ENCODE data around the gene PADI1.

Gene PADI1

GRCh38 chr1:17233675-17234320 lies 28.9 kb downstream of the PADI1 start:
- no peak overlapping the region for H3K27ac ChIP-seq (ENCODE audit: low read depth, low read length)
- H3K27me3 ChIP-seq (ENCODE audit: low read length): no peaks in the 10 kb centered on the region
- no peak overlapping the region for H3K9ac ChIP-seq (ENCODE audit: low read length)
- H3F3A ChIP-seq (ENCODE audit: insufficient read depth): no peaks in the 10 kb centered on the region
- no peak for TF ChIP-seq CTCF (IDR thresholded peaks at IDR 0.05; ENCODE audit: insufficient read depth, low read length, poor library complexity, severe bottlenecking)
- TF ChIP-seq EZH2phosphoT487 (conservative IDR thresholded peaks at IDR 0.05; ENCODE audit: low read length): no peak
- H3K36me3 ChIP-seq (ENCODE audit: low read length): no peaks in the 10 kb centered on the region
- H3K4me2 ChIP-seq (ENCODE audit: low read depth, low read length, poor library complexity, severe bottlenecking): no peak overlapping the region
- H3K9me2 ChIP-seq (replicated peaks; ENCODE audit: insufficient read depth, low read length): no peaks in the 10 kb centered on the region
- no peaks in the 10 kb centered on the region for H3K9me3 ChIP-seq (ENCODE audit: insufficient read depth, low read length)
- H3K4me3 ChIP-seq (ENCODE audit: insufficient read depth, low read length, poor library complexity, severe bottlenecking): no peak overlapping the region
- no peaks in the 10 kb centered on the region for H4K20me1 ChIP-seq (ENCODE audit: low read depth, low read length)
- H3K79me2 ChIP-seq (ENCODE audit: insufficient read depth, low read length): no peaks in the 10 kb centered on the region
- no peak overlapping the region for H2AFZ ChIP-seq (ENCODE audit: low read depth, low read length, severe bottlenecking)

DNA sequence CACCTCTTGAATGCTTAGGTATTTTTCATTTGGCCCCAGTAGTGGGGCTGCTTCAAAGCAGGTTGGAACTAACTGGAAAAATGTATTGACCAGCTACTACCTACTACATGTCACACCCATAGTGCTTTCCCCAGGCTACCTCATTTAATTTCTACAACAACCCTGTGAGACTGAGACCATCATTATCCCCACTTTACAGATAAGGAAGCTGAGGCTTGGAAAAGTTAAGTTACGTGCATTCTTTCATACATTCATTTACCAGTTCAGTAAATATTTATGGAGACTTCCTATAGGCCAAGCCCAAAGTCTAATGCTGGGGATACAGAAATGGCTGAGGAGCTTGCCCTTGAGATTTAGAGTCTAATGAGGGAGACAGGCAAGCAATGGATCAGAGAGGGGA lies 29.5 kb downstream of the PADI1 start:
- Histone ChIP-seq H4K20me1 (ENCODE audit: low read depth, low read length) (no peaks in the 10 kb centered on the region), H3K27ac (ENCODE audit: low read depth, low read length) (no peak overlapping the region), H3K79me2 (ENCODE audit: insufficient read depth, low read length) (no peaks in the 10 kb centered on the region), H3K9me2 (replicated peaks; ENCODE audit: insufficient read depth, low read length) (no peaks in the 10 kb centered on the region), H3K4me3 (ENCODE audit: insufficient read depth, low read length, poor library complexity, severe bottlenecking) (no peak overlapping the region), H3K9me3 (ENCODE audit: insufficient read depth, low read length) (no peaks in the 10 kb centered on the region), H3K4me2 (ENCODE audit: low read depth, low read length, poor library complexity, severe bottlenecking) (no peak overlapping the region), H3K27me3 (ENCODE audit: low read length) (no peaks in the 10 kb centered on the region), H3K9ac (ENCODE audit: low read length) (no peak overlapping the region), H2AFZ (ENCODE audit: low read depth, low read length, severe bottlenecking) (no peak overlapping the region), H3F3A (ENCODE audit: insufficient read depth) (no peaks in the 10 kb centered on the region), H3K36me3 (ENCODE audit: low read length) (no peaks in the 10 kb centered on the region)
- TF ChIP-seq EZH2phosphoT487 (conservative IDR thresholded peaks at IDR 0.05; ENCODE audit: low read length) (no peak), CTCF (IDR thresholded peaks at IDR 0.05; ENCODE audit: insufficient read depth, low read length, poor library complexity, severe bottlenecking) (no peak)

- Histone ChIP-seq H3K27me3 (ENCODE audit: low read length) (no peaks in the 10 kb centered on the region), H3K27ac (ENCODE audit: low read depth, low read length) (no peak overlapping the region)
Observed at GRCh38 chr1:17235135-17235885, 30.4 kb downstream of the PADI1 start.

More at GRCh38 chr1:17235135-17235885, 30.4 kb downstream of the PADI1 start:
- H3K79me2 ChIP-seq (ENCODE audit: insufficient read depth, low read length): no peaks in the 10 kb centered on the region
- H3F3A ChIP-seq (ENCODE audit: insufficient read depth): no peaks in the 10 kb centered on the region
- TF ChIP-seq CTCF (IDR thresholded peaks at IDR 0.05; ENCODE audit: insufficient read depth, low read length, poor library complexity, severe bottlenecking) (no peak), EZH2phosphoT487 (conservative IDR thresholded peaks at IDR 0.05; ENCODE audit: low read length) (no peak)
- H3K9me2 ChIP-seq (replicated peaks; ENCODE audit: insufficient read depth, low read length): no peaks in the 10 kb centered on the region
- H3K4me2 ChIP-seq (ENCODE audit: low read depth, low read length, poor library complexity, severe bottlenecking): no peak overlapping the region
- H3K9me3 ChIP-seq (ENCODE audit: insufficient read depth, low read length): no peaks in the 10 kb centered on the region
- H3K4me3 ChIP-seq (ENCODE audit: insufficient read depth, low read length, poor library complexity, severe bottlenecking): no peak overlapping the region
- no peak overlapping the region for H2AFZ ChIP-seq (ENCODE audit: low read depth, low read length, severe bottlenecking)
- H3K9ac ChIP-seq (ENCODE audit: low read length): no peak overlapping the region
- H3K36me3 ChIP-seq (ENCODE audit: low read length): no peaks in the 10 kb centered on the region
- H4K20me1 ChIP-seq (ENCODE audit: low read depth, low read length): no peaks in the 10 kb centered on the region

Data from SU-DHL-6 (cell line).